Suprapubic skin (tissue), 4 donors: ENCODE results near the gene MRPL1.

Experiments
- CTCF ChIP-seq, 2 donors: fragments of 200-600 bp in 1 of 2; fragments of 450-650 bp in 1 of 2; sonication (generic) in 1 of 2; IDR thresholded peaks; one replicate each; pipeline ENCODE4 v1.5.1; 2016 to 2019; ENCODE audit warnings: antibody characterized with exemption in 2 of 2, mild to moderate bottlenecking in 1 of 2, moderate library complexity in 1 of 2
- EP300 ChIP-seq: sonication (generic); formaldehyde crosslinking; IDR thresholded peaks from one replicate; pipeline ENCODE4 v1.6.1; 2017; ENCODE audit warnings: antibody characterized with exemption
- POLR2A ChIP-seq, 2 donors: fragments of 450-650 bp; IDR thresholded peaks; one replicate each; pipeline ENCODE4 v1.6.1; 2017; ENCODE audit warnings: antibody characterized with exemption in 2 of 2, mild to moderate bottlenecking in 2 of 2, moderate library complexity in 2 of 2
- POLR2AphosphoS5 ChIP-seq, 3 donors: sonication (generic); formaldehyde crosslinking; IDR thresholded peaks; one replicate each; pipeline ENCODE4 v1.6.1; 2017; ENCODE audit warnings: antibody characterized with exemption in 3 of 3

GRCh38 chr4:77845400-77845799, 17.2 kb upstream of the MRPL1 start:
- no peak for TF ChIP-seq POLR2A (IDR thresholded peaks at IDR 0.05)
- TF ChIP-seq CTCF (IDR thresholded peaks at IDR 0.05) = no peak
- no peak for TF ChIP-seq POLR2AphosphoS5 (IDR thresholded peaks at IDR 0.05)
- no peak for TF ChIP-seq EP300
